ENCODE results near the gene LBHD1. TPM values are rescaled to one million over a fixed set of nuclear protein-coding genes. Genes with fewer than 3 reads are reported as not detected.

Gene LBHD1
- total and polyA plus RNA-seq, 2 of the 13 experiments (the other 11 are each of a cell fraction or from before 2014, with no cell fraction given): 3.2 to 3.7 TPM

DNA sequence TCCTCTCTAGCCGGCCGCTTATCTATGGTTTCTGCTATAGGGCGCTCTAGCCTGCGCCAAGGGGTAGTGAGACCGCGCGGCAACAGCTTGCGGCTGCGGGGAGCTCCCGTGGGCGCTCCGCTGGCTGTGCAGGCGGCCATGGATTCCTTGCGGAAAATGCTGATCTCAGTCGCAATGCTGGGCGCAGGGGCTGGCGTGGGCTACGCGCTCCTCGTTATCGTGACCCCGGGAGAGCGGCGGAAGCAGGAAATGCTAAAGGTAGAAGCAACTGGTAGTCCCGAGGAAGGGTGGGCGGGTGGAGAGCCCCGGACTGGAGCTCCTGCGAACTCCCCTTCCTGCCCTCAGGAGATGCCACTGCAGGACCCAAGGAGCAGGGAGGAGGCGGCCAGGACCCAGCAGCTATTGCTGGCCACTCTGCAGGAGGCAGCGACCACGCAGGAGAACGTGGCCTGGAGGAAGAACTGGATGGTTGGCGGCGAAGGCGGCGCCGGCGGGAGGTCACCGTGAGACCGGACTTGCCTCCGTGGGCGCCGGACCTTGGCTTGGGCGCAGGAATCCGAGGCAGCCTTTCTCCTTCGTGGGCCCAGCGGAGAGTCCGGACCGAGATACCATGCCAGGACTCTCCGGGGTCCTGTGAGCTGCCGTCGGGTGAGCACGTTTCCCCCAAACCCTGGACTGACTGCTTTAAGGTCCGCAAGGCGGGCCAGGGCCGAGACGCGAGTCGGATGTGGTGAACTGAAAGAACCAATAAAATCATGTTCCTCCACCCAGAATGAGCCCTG is at the start of gene LBHD1, which contains the start of gene UQCC3 (continued):
- peak; percentile 84 for TF ChIP-seq AGO2 (optimal IDR thresholded peaks at IDR 0.05; ENCODE audit: low read depth, low read length)
- no peak for TF ChIP-seq POLR2AphosphoS2 (IDR thresholded peaks at IDR 0.05; ENCODE audit: low read depth, low read length)
- TF ChIP-seq HNRNPUL1 (IDR thresholded peaks at IDR 0.05; ENCODE audit: low read depth, low read length): no peak
- TF ChIP-seq SMC3 (IDR thresholded peaks at IDR 0.05; ENCODE audit: low read length): no peak
- no peak for TF ChIP-seq NR2F6 (IDR thresholded peaks at IDR 0.05)
- TF ChIP-seq NR2F6 (CRISPR knock-in tag; IDR thresholded peaks at IDR 0.05): no peak
- no peak; the same call in none of the 2 replicates for TF ChIP-seq ATF7-NPFF (CRISPR knock-in tag; IDR thresholded peaks at IDR 0.05; ENCODE audit: low read depth)
- no peak; the same call in 1 of the 2 replicates for TF ChIP-seq MYNN (CRISPR knock-in tag; IDR thresholded peaks at IDR 0.05; ENCODE audit: low read depth)
- TF ChIP-seq ZNF569 (CRISPR knock-in tag; IDR thresholded peaks at IDR 0.05; ENCODE audit: borderline replicate concordance): no peak
- no peak for TF ChIP-seq RAD21 (CRISPR knock-in tag; IDR thresholded peaks at IDR 0.05)
- TF ChIP-seq PRDM4 (CRISPR knock-in tag; IDR thresholded peaks at IDR 0.05; ENCODE audit: borderline replicate concordance): no peak
- TF ChIP-seq, protein P1, sequence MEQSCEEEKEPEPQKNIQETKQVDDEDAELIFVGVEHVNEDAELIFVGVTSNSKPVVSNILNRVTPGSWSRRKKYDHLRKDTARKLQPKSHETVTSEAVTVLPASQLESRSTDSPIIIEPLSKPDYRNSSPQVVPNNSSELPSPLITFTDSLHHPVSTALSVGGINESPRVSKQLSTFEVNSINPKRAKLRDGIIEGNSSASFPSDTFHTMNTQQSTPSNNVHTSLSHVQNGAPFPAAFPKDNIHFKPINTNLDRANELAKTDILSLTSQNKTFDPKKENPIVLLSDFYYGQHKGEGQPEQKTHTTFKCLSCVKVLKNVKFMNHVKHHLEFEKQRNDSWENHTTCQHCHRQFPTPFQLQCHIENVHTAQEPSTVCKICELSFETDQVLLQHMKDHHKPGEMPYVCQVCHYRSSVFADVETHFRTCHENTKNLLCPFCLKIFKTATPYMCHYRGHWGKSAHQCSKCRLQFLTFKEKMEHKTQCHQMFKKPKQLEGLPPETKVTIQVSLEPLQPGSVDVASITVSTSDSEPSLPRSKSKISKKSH (CRISPR knock-in tag; IDR thresholded peaks at IDR 0.05; ENCODE audit: borderline replicate concordance): peak; percentile 51; the same call in 1 of the 2 replicates
- no peak for TF ChIP-seq ETV6 (CRISPR knock-in tag; conservative IDR thresholded peaks at IDR 0.05)
- no peak for TF ChIP-seq SP140L (CRISPR knock-in tag; IDR thresholded peaks at IDR 0.05; ENCODE audit: borderline replicate concordance)
- 0 out of 2 replicates have a peak, but pooled peaks have one; percentile 50 for TF ChIP-seq ISL2 (CRISPR knock-in tag; IDR thresholded peaks at IDR 0.05)
- TF ChIP-seq ZNF382 (CRISPR knock-in tag; IDR thresholded peaks at IDR 0.05; ENCODE audit: borderline replicate concordance): no peak
- no peak; the same call in 1 of the 2 replicates for TF ChIP-seq ZNF749 (CRISPR knock-in tag; IDR thresholded peaks at IDR 0.05; ENCODE audit: borderline replicate concordance)
- 0 out of 2 replicates have a peak, but pooled peaks have one; percentile 72 for TF ChIP-seq DNMT3B (CRISPR knock-in tag; conservative IDR thresholded peaks at IDR 0.05)
- no peak for TF ChIP-seq HMGA1 (CRISPR knock-in tag; conservative IDR thresholded peaks at IDR 0.05)
- TF ChIP-seq CREB1 (IDR thresholded peaks at IDR 0.05): no peak
- no peak; the same call in 1 of the 2 replicates for TF ChIP-seq CREB1 (CRISPR knock-in tag; IDR thresholded peaks at IDR 0.05)
- no peak for TF ChIP-seq NONO (IDR thresholded peaks at IDR 0.05)
- peak; percentile 94 for TF ChIP-seq NONO (CRISPR knock-in tag; conservative IDR thresholded peaks at IDR 0.05)
- TF ChIP-seq ATRX (CRISPR knock-in tag; IDR thresholded peaks at IDR 0.05; ENCODE audit: borderline replicate concordance): no peak
- TF ChIP-seq NFE2 (CRISPR knock-in tag; IDR thresholded peaks at IDR 0.05): no peak
- TF ChIP-seq ZNF563 (CRISPR knock-in tag; IDR thresholded peaks at IDR 0.05): peak; percentile 78

Data from HepG2 (cell line).